NOMO-1 treated with dmso at 0.1 percent for 144 hours (cell line): ENCODE measurements around the gene SLC44A1.

Experiments
- DNase-seq: peaks from one replicate; lab custom pipeline; 2025; ENCODE audit not compliant: unreplicated experiment; lab: John Stamatoyannopoulos, UW

SLC44A1 gene

DNA sequence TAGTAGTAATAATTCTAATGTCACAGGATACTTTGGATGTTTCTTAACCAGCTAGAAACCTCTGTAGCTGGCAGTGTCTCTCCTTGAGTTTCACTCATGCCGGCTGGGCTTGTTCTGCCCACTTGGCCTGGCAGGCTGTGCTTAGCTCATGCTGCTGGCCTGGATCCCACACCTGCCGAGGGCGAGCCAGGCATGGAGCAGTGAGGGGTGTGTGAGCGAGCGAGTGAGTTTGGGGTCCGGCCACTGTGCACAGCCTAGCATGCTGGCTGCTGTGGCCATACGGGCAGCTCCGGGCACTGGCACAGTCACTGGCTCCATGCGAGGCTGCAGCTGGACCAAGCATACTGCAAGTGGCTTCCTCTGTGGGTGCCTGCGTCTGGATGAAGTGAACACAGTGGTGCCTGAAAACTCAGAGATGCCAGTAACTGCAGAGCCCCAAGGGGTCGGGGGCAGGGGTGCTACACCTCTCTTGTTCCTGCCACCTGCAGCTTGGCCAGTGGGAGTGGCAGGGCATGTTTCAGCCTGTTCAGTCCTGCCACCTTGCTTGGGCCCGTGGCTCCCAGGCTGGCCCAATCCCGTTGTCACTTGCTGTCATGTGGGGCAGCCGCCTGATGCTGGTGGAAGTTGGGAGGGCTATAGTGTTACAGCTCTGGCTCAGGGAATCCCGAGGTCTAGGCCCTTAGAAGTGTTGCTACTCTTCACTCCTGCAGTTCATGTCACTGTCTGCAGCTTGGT lies 213.3 kb downstream of the SLC44A1 start:
- no peak for DNase-seq

DNA sequence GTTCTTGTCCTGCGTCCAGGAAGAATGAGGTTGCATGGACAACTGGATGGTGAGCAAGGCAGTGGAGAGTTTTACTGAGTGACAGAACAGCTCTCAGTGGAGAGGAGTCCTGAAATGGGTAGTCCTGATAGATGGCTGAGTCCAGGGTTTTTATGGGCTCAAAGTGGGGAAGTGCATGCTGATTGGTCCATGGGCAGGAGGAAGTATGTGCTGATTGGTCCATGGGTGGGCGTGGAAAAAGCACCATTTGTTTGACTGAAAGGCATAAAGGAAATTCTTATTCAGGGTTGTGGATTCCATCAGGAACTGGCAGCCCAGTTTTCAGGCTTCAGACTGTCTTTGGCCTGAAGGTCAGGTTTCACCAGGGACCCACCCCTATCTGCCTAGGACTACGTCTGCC lies 214.0 kb downstream of the SLC44A1 start:
- DNase-seq: no peak

DNA sequence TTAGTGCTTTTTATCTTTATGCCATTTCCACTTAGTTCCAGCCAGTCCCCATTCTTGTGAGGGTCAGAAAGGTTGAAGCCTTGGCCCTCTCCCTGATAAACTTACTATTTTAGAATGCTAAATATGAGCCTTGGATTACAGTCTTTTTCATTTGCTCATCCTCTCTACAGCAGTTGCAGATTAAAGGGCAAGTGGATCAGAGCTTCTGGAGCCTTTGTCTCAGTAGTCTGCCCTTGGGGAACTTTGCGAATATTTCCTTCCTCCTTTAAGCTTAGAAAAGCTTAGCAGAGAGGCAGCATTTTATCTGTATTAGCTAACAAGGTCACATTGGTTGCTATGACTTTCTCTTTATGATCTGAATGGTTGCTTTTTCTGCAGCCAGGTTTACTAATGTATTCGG lies 214.9 kb downstream of the SLC44A1 start:
- DNase-seq: no peak

DNA sequence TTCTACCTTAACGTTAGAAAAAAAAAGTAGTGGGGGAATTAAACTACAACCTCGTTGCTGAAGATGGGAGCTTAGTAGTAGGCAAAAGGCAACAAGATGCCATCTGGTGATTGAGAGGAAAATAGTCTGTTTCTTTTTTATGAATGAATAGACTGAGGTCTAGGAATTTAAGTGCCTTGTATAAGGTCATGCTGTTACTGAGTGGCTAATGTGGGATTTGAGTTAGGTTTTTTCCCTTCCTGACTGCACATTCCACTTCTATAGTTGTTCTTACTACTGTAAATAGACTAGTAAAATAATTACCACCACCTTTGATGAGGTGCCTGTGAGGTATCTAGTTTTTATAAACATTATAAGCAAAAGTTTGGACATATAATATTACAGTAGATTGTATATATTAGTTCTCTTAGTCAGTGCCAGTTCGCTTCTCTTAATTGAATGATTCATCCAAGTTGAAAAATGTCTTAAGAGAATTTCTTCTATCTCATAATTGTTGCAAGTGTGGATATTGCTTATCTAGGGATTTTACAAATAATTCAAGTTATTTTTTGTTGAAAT lies 222.5 kb downstream of the SLC44A1 start:
- no peak for DNase-seq

DNA sequence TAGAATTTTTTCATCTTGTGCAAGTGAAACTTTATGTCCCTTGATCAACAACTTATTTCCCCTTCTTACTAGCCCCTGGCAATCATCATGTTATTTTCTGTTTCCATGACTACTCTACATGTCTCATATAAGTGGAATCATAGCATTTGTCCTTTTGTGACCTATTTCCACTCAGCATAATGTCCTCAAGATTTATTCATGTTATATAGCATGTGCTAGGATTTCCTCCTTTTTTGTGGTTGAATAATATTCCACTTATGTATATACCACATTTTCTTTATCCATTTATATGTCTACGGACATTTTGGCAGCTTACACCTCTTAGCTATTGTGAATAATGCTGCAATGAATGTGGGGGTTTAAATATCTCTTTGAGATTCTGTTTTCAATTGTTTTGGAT lies 224.4 kb downstream of the SLC44A1 start:
- DNase-seq: no peak

DNA sequence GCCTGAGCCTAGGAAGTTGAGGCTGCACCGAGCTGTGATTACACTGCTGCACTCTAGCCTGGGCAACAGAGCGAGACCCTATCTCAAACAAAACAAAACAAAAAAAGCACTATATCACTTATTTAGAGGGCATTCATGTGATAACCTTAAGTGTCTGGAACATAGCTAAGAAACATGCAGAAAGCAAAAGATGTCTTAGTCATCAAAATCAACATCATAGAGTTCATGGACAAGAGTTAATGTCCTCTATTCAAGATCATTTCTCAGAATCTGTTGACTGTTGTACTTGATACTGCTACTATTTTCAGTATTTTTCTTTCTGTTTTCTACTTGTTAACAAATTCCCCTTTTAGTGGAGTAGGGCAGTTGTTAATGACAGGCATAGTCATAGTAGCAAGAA lies 228.8 kb downstream of the SLC44A1 start:
- DNase-seq: no peak

DNA sequence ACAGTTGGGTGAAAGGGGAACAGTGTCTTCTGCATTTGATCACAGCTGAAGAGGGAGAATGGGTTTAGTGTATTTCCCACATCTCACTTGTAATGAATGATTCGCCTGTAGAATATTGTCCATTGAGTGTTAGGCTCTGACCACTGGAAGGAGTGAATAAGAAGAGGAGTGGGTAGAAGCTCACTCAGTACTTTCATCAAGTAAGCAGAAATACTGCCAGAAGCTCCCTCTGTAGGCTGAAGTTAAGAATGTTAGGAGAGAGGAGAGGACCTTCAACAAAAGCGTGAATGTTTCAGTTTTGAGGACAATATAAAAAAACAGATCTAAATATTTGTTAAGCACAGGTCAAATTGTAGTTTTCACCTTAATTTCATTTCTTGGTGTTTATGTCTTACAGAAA lies 230.9 kb downstream of the SLC44A1 start:
- no peak for DNase-seq

DNA sequence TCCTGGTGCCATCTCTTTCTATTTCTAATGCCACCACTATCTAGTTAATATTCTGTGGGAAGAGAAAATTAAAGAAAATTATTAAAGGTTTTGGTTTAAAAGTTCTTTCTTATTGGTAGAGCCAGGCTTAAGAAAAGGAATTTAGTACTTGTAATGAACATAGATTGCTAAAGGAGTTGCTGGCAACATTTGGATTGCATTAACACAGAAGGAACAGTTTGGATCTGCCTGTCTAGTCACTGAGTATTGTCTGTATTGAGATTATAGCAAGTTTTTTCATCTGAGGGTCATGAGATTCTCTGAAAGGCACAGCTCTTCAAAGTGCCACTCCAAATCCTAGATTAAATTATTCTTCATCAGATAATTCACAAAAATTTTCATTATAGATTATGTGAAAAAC lies 235.4 kb downstream of the SLC44A1 start:
- no peak for DNase-seq

DNA sequence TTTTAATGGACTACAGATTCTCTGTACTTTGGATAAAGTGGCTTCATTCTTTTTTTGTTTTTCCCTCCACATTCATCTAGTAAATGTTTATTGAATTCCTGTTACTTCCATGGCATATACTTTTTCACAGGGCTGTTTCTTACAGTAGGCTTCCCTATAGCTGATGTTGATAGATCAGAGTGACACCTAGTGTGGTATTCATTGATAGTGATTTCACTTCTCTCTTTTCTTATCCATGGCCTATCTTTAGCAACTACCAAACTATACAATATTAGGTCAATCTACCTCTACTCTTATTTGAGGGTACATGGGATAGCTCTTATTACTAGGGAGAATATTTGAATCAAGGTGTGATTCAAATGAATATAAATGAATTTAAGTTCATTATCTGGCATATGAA lies 239.2 kb downstream of the SLC44A1 start:
- DNase-seq: no peak

DNA sequence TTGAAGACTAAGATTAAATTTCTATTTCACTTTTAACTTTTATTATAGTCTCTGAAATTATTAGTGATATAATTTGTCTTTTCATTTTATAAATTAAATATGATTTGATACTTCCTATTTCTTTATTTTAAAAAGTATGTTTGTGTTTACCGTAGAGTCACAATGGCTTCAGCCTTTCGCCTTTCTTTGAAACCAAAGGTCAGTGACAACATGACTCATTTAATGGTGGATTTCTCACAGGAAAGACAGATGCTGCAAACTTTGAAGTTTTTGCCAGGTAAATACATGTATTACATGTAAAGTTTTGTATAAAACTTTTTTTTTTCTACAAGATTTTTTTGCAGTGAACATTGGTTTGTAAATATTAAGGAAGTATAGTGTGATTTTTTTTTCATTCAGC lies 239.8 kb downstream of the SLC44A1 start:
- no peak for DNase-seq

DNA sequence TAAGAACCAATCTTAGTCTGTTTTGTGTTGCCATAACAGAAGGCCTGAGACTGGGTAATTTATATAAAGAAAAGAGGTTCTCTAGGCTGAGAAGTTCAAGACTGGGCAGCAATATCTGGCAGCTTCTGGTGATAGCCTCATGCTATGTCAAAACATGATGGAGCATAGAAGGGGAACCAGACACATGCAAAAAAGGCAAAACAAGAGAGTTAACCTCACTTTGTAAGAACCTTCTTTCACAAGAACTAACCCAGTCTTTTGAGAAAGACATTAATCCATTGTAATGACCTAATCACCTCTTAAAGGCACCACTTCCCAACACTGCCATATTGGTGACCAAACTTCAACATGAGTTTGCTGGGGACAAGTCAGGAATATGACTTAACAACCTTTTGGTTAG lies 240.7 kb downstream of the SLC44A1 start:
- DNase-seq: no peak
